ENCODE data around the gene SH3RF1. TPM values are rescaled to one million over a fixed set of nuclear protein-coding genes. Genes with fewer than 3 reads are reported as not detected.

SH3RF1 gene
- total RNA-seq, 1 experiment from 2014 or later, result 59.5 TPM

DNA sequence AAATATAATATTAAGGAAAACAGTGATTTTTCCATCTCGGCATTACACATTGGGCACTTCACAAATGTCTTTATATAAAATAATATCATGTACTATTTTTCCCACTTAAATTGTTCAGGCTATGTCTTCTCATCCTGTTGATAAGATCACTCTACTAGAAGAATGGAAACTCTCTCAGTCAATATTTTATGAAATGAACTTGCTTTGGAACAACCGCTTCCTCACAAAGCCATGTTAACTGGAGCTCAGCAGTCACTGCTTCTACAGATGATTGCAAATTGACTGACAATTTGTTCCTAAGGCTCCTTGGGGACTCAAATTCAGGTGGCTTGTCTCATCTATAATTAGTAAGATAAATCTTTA, 133.2 kb downstream of the SH3RF1 start (continued):
- no peak for TF ChIP-seq CTCF (IDR thresholded peaks at IDR 0.05 in 2 of 3, conservative IDR thresholded peaks at IDR 0.05 in 1 of 3; ENCODE audit: borderline replicate concordance in 1 of 3, insufficient read depth in 1 of 3, low read depth in 2 of 3, low read length in 2 of 3)
- TF ChIP-seq SIN3A (IDR thresholded peaks at IDR 0.05; ENCODE audit: low read depth), result no peak
- TF ChIP-seq, protein P1, sequence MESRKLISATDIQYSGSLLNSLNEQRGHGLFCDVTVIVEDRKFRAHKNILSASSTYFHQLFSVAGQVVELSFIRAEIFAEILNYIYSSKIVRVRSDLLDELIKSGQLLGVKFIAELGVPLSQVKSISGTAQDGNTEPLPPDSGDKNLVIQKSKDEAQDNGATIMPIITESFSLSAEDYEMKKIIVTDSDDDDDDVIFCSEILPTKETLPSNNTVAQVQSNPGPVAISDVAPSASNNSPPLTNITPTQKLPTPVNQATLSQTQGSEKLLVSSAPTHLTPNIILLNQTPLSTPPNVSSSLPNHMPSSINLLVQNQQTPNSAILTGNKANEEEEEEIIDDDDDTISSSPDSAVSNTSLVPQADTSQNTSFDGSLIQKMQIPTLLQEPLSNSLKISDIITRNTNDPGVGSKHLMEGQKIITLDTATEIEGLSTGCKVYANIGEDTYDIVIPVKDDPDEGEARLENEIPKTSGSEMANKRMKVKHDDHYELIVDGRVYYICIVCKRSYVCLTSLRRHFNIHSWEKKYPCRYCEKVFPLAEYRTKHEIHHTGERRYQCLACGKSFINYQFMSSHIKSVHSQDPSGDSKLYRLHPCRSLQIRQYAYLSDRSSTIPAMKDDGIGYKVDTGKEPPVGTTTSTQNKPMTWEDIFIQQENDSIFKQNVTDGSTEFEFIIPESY (IDR thresholded peaks at IDR 0.05; ENCODE audit: extremely low read depth, insufficient replicate concordance, low read length), result no peak
- TF ChIP-seq JUND (IDR thresholded peaks at IDR 0.05), result no peak
- no peak for TF ChIP-seq CEBPB (IDR thresholded peaks at IDR 0.05; ENCODE audit: low read depth)

DNA sequence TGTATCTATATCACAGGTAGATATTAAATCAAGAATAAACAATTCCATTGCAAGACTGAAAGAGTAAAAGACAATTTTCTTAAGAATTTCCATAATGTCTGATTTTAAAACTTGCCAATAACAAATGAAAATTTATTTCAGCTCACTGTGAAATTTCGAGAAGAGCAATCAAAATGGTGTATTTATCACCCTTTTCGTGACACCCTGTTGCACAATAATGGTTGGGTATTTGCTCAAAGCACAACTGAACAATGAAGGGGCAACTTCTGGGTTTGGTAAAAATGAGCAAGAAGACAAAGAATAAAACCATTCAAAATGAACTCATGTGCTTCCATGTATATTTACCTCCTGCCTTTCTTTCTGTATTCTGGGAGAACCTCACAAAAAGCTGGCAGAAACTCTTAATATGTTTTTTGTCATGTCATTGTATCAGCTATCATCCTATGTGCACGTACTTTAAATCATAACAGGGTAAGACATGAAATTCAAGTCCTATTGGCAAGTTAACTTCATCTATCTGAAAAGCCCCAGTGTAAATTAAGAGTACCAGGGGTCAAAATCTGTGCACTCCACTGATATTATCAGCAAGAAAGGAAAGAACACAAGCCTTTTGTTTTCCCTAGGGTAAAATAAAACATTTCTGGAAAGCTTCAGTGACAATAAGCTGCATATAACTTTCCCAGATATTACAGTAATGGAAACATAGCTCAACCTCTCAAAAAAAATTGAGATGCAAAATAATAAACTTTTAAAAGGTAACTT, 133.8 kb downstream of the SH3RF1 start:
- no peak overlapping the region for H3K9ac ChIP-seq (ENCODE audit: low read length)
- H3K9me3 ChIP-seq (ENCODE audit: control insufficient read depth in 1 of 2, insufficient read depth in 1 of 2, low read depth in 1 of 2, low read length in 2 of 2), result no peaks in the 10 kb centered on the region
- ChIA-PET RAD21 (ENCODE audit: low non-redundant PET in 1 of 2, low total read pairs in 2 of 2, uncharacterized antibody in 2 of 2, unreplicated experiment in 2 of 2) (no interaction called here), POLR2A (no interaction called here), CTCF (no interaction called here)
- H3K4me3 ChIP-seq (replicated peaks in 1 of 2; ENCODE audit: low read depth in 1 of 2, low read length in 2 of 2), result no peak overlapping the region
- no peaks in the 10 kb centered on the region for H3K27me3 ChIP-seq (ENCODE audit: insufficient read depth, low read length)
- no peak for ATAC-seq
- H4K20me1 ChIP-seq (ENCODE audit: insufficient read depth), result no peaks in the 10 kb centered on the region
- no TSS peak for BruUV-seq (replicated peaks)
- intact Hi-C loops (cut with micrococcal nuclease), result no loop called here
- H3K4me2 ChIP-seq (ENCODE audit: low read length), result no peak overlapping the region
- H3K27ac ChIP-seq (ENCODE audit: low read depth, low read length), result no peak overlapping the region
- no peak for DNase-seq (ENCODE audit: low read depth, low spot score)
- no peaks in the 10 kb centered on the region for H3K4me1 ChIP-seq (ENCODE audit: control insufficient read depth in 1 of 2, insufficient read depth in 2 of 2, low read length in 2 of 2)
- TF ChIP-seq EZH2 (IDR thresholded peaks at IDR 0.05) (no peak), YY1 (IDR thresholded peaks at IDR 0.05; ENCODE audit: extremely low read depth, insufficient replicate concordance, low read depth, low read length) (no peak), ELF1 (IDR thresholded peaks at IDR 0.05; ENCODE audit: borderline replicate concordance, low read depth) (no peak), ZNF274 (IDR thresholded peaks at IDR 0.05; ENCODE audit: low read depth, low read length) (no peak), MAX (IDR thresholded peaks at IDR 0.05) (no peak), ZFX (IDR thresholded peaks at IDR 0.05) (no peak), ATF3 (IDR thresholded peaks at IDR 0.05) (no peak), EZH2phosphoT487 (IDR thresholded peaks at IDR 0.05; ENCODE audit: borderline replicate concordance) (no peak), POLR2A (IDR thresholded peaks at IDR 0.05; ENCODE audit: borderline replicate concordance, extremely low read depth, insufficient read depth, insufficient read length) (no peak)
- no peaks in the 10 kb centered on the region for H3K9me2 ChIP-seq (ENCODE audit: insufficient read depth)
- peaks cover 2 to 27% of the 10 kb centered on the region in 2 experiments; a peak in 3 of 4 replicates for H3K36me3 ChIP-seq (ENCODE audit: control insufficient read depth in 1 of 2, insufficient read depth in 2 of 2, low read length in 2 of 2)
- no peak overlapping the region for H2AFZ ChIP-seq (ENCODE audit: low read depth, low read length, poor library complexity, severe bottlenecking)
- peaks cover 6% of the 10 kb centered on the region; the same call in 1 of the 2 replicates for H3K79me2 ChIP-seq (ENCODE audit: insufficient read depth, low read length)
